PC-9 (cell line): ENCODE data around the gene ADH4.

Experiments
- CTCF ChIP-seq: fragments of 200-600 bp; sonication (generic); conservative IDR thresholded peaks from 2 replicates; pipeline ENCODE4 v1.6.1; 2017; ENCODE audit warnings: mixed run types, antibody characterized with exemption, mild to moderate bottlenecking, moderate library complexity
- EZH2 ChIP-seq: fragments of 200-600 bp; sonication (generic); IDR thresholded peaks from 2 replicates; pipeline ENCODE4 v1.8.0; 2017; ENCODE audit warnings: antibody characterized with exemption, low read depth

- TF ChIP-seq CTCF (no peak), EZH2 (no peak)
Measured at GRCh38 chr4:99148550-99148949, 4.5 kb upstream of the ADH4 start.
